C4-2B (cell line): ENCODE data around the gene CACNA1H.

Source experiments
- CTCF ChIP-seq: fragments of 450-650 bp; conservative IDR thresholded peaks from 2 replicates; pipeline ENCODE4 v1.5.1; 2017; ENCODE audit warnings: mild to moderate bottlenecking
- ZFX ChIP-seq: fragments of 450-650 bp; IDR thresholded peaks from 2 replicates; pipeline ENCODE4 v1.6.1; 2017

- TF ChIP-seq CTCF = no peak
- no peak for TF ChIP-seq ZFX
Observed at GRCh38 chr16:1244881-1245280, 92.0 kb downstream of the CACNA1H start.
